ENCODE results near the gene PROSER2.
"Not testable (repeated sequence)": the region's sequence is repeated elsewhere in the genome, so short reads cannot be mapped to it uniquely, and the experiment has no call there.

Gene PROSER2

DNA sequence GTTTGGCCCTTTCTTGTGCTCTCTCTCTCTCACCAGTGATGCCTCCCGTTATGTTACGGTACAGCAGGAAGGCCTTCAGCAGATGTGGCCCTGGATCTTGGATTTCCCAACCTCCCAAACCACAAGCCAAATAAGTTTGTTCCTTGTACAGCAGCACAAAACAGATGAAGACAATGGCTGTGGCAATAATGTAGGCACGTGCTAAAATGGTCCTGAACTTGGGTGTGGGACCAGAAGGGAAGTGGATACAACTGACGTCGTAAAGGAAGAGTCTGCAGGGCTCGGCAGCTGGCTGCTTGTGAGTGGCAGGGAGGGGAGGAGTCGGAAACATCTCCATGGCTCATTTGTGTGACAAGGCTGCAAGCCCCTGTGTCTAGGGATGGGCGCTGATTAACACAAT, 26.8 kb downstream of the PROSER2 start:
- Histone ChIP-seq H3K79me2 (ENCODE audit: insufficient read depth, low read length) (no peaks in the 10 kb centered on the region), H3K36me3 (ENCODE audit: low read length) (no peaks in the 10 kb centered on the region)

DNA sequence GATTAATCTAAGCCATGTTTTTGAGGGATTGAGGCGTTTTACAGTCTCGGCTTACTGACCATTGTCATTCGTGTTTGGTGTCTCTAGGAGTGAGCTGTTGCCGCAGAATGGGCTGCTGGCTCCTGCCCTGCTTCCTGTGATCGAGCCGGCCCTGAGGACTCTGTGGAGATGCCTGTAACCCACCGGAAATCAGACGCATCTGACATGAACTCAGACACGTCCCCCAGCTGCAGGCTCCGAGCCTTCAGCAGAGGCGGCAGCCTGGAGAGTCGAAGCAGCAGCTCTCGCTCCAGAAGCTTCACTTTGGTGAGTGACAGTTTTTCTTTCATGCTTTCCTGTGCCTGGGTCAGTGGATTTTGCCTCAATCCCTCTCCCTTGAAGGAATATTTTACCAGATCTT, 28.8 kb downstream of the PROSER2 start:
- no peaks in the 10 kb centered on the region for H4K20me1 ChIP-seq (ENCODE audit: low read depth, low read length)
- H2AFZ ChIP-seq (ENCODE audit: low read depth, low read length, severe bottlenecking) = no peak overlapping the region
- no peaks in the 10 kb centered on the region for H3F3A ChIP-seq (ENCODE audit: insufficient read depth)
- H3K9me3 ChIP-seq (ENCODE audit: insufficient read depth, low read length) = no peaks in the 10 kb centered on the region
- H3K9me2 ChIP-seq (replicated peaks; ENCODE audit: insufficient read depth, low read length) = no peaks in the 10 kb centered on the region
- H3K27me3 ChIP-seq (ENCODE audit: low read length) = no peaks in the 10 kb centered on the region
- TF ChIP-seq, protein P1, sequence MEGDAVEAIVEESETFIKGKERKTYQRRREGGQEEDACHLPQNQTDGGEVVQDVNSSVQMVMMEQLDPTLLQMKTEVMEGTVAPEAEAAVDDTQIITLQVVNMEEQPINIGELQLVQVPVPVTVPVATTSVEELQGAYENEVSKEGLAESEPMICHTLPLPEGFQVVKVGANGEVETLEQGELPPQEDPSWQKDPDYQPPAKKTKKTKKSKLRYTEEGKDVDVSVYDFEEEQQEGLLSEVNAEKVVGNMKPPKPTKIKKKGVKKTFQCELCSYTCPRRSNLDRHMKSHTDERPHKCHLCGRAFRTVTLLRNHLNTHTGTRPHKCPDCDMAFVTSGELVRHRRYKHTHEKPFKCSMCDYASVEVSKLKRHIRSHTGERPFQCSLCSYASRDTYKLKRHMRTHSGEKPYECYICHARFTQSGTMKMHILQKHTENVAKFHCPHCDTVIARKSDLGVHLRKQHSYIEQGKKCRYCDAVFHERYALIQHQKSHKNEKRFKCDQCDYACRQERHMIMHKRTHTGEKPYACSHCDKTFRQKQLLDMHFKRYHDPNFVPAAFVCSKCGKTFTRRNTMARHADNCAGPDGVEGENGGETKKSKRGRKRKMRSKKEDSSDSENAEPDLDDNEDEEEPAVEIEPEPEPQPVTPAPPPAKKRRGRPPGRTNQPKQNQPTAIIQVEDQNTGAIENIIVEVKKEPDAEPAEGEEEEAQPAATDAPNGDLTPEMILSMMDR (IDR thresholded peaks at IDR 0.05; ENCODE audit: insufficient read depth, low read length, poor library complexity, severe bottlenecking) = no peak
- TF ChIP-seq EZH2phosphoT487 (conservative IDR thresholded peaks at IDR 0.05; ENCODE audit: low read length) = no peak
- no peak overlapping the region for H3K4me3 ChIP-seq (ENCODE audit: insufficient read depth, low read length, poor library complexity, severe bottlenecking)
- no peak overlapping the region for H3K4me2 ChIP-seq (ENCODE audit: low read depth, low read length, poor library complexity, severe bottlenecking)
- H3K9ac ChIP-seq (ENCODE audit: low read length) = no peak overlapping the region
- H3K79me2 ChIP-seq (ENCODE audit: insufficient read depth, low read length) = no peaks in the 10 kb centered on the region
- no peak overlapping the region for H3K27ac ChIP-seq (ENCODE audit: low read depth, low read length)
- no peaks in the 10 kb centered on the region for H3K36me3 ChIP-seq (ENCODE audit: low read length)

More for the DNA sequence above, 26.8 kb downstream of the PROSER2 start:
- Histone ChIP-seq H2AFZ (ENCODE audit: low read depth, low read length, severe bottlenecking) (no peak overlapping the region), H3K27me3 (ENCODE audit: low read length) (no peaks in the 10 kb centered on the region), H4K20me1 (ENCODE audit: low read depth, low read length) (no peaks in the 10 kb centered on the region), H3K4me3 (ENCODE audit: insufficient read depth, low read length, poor library complexity, severe bottlenecking) (no peak overlapping the region), H3K4me2 (ENCODE audit: low read depth, low read length, poor library complexity, severe bottlenecking) (no peak overlapping the region), H3F3A (ENCODE audit: insufficient read depth) (no peaks in the 10 kb centered on the region), H3K27ac (ENCODE audit: low read depth, low read length) (no peak overlapping the region), H3K9ac (ENCODE audit: low read length) (no peak overlapping the region), H3K9me2 (replicated peaks; ENCODE audit: insufficient read depth, low read length) (no peaks in the 10 kb centered on the region), H3K9me3 (ENCODE audit: insufficient read depth, low read length) (no peaks in the 10 kb centered on the region)
- TF ChIP-seq, protein P1 (IDR thresholded peaks at IDR 0.05; ENCODE audit: insufficient read depth, low read length, poor library complexity, severe bottlenecking) = no peak
- no peak for TF ChIP-seq EZH2phosphoT487 (conservative IDR thresholded peaks at IDR 0.05; ENCODE audit: low read length)

DNA sequence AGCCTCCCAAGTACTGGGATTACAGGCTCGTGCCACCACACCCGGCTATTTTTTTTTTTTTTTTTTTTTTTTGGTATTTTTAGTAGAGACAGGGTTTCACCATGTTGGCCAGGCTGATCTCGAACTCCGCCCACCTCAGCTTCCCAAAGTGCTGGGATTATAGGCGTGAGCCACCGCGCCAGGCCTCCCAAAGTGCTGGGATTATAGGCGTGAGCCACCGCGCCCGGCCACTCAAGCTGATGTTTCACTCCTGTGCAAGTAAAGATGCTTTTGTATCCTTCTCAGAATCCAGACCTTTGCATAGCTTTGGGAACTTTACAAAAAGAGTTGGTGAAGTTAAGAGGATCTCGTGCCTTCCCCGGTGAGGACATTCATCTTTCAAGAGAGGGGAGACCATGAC, 29.5 kb downstream of the PROSER2 start:
- not testable (repeated sequence) for H4K20me1 ChIP-seq (ENCODE audit: low read depth, low read length); H3K4me3 ChIP-seq (ENCODE audit: insufficient read depth, low read length, poor library complexity, severe bottlenecking); H3K36me3 ChIP-seq (ENCODE audit: low read length); H3F3A ChIP-seq (ENCODE audit: insufficient read depth); H3K9me3 ChIP-seq (ENCODE audit: insufficient read depth, low read length); H3K9ac ChIP-seq (ENCODE audit: low read length); H3K27ac ChIP-seq (ENCODE audit: low read depth, low read length); H3K9me2 ChIP-seq (replicated peaks; ENCODE audit: insufficient read depth, low read length); H2AFZ ChIP-seq (ENCODE audit: low read depth, low read length, severe bottlenecking); H3K27me3 ChIP-seq (ENCODE audit: low read length); H3K4me2 ChIP-seq (ENCODE audit: low read depth, low read length, poor library complexity, severe bottlenecking); H3K79me2 ChIP-seq (ENCODE audit: insufficient read depth, low read length)

DNA sequence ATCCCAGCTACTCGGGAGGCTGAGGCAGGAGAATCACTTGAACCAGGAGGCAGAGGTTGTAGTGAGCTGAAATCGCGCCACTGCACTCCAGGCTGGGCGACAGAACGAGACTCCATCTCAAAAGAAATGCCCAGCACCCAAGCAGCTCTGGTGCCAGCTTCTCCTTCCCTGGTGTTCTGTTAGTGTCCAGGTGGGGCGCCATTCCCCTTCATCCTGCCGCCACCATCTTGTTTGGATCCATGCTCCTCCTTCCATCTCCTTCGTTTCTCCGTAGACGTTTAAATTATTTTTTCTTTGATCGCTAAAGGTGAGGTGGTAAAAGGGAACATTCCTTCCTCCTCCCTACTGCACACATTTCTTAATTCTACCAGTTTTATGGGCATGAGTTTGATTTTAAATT, 30.3 kb downstream of the PROSER2 start:
- H3F3A ChIP-seq (ENCODE audit: insufficient read depth) = no peaks in the 10 kb centered on the region
- H4K20me1 ChIP-seq (ENCODE audit: low read depth, low read length) = no peaks in the 10 kb centered on the region
- H3K36me3 ChIP-seq (ENCODE audit: low read length) = no peaks in the 10 kb centered on the region
- no peak overlapping the region for H3K4me2 ChIP-seq (ENCODE audit: low read depth, low read length, poor library complexity, severe bottlenecking)
- H3K4me3 ChIP-seq (ENCODE audit: insufficient read depth, low read length, poor library complexity, severe bottlenecking) = no peak overlapping the region
- no peak for TF ChIP-seq EZH2phosphoT487 (conservative IDR thresholded peaks at IDR 0.05; ENCODE audit: low read length)
- TF ChIP-seq, protein P1 (IDR thresholded peaks at IDR 0.05; ENCODE audit: insufficient read depth, low read length, poor library complexity, severe bottlenecking) = no peak
- H3K27me3 ChIP-seq (ENCODE audit: low read length) = no peaks in the 10 kb centered on the region
- H3K9me2 ChIP-seq (replicated peaks; ENCODE audit: insufficient read depth, low read length) = no peaks in the 10 kb centered on the region
- no peak overlapping the region for H3K9ac ChIP-seq (ENCODE audit: low read length)
- no peaks in the 10 kb centered on the region for H3K79me2 ChIP-seq (ENCODE audit: insufficient read depth, low read length)
- H2AFZ ChIP-seq (ENCODE audit: low read depth, low read length, severe bottlenecking) = no peak overlapping the region
- H3K27ac ChIP-seq (ENCODE audit: low read depth, low read length) = no peak overlapping the region
- no peaks in the 10 kb centered on the region for H3K9me3 ChIP-seq (ENCODE audit: insufficient read depth, low read length)
